Stimulated activated CD8-positive, alpha-beta memory T cell treated with anti-CD3 and anti-CD28 coated beads, Interleukin-12 subunit alpha, Interleukin-12 subunit beta, amount 100 ng/mL, for 1 hour (primary cell): ENCODE measurements around the gene COL20A1.

Experiments
- DNase-seq: peaks from one replicate; pipeline ENCODE4 v3.0.0-alpha.2; 2020; ENCODE audit warnings: low read depth

Gene COL20A1

GRCh38 chr20:63363013-63363957 is 70.3 kb downstream of the COL20A1 start:
- DNase-seq, result no peak

- no peak for DNase-seq
These were observed 71.1 kb downstream of the COL20A1 start for GRCh38 chr20:63363981-63364561.

GRCh38 chr20:63364801-63365585 is 72.0 kb downstream of the COL20A1 start:
- no peak for DNase-seq

- DNase-seq, result no peak
These were observed 72.8 kb downstream of the COL20A1 start for GRCh38 chr20:63365601-63366389.

- no peak for DNase-seq
These were observed 73.7 kb downstream of the COL20A1 start for GRCh38 chr20:63366390-63367365.

GRCh38 chr20:63367446-63368055 is 74.6 kb downstream of the COL20A1 start:
- no peak for DNase-seq

GRCh38 chr20:63368151-63368550 is 75.2 kb downstream of the COL20A1 start:
- DNase-seq, result no peak

GRCh38 chr20:63369024-63369530 is 76.1 kb downstream of the COL20A1 start:
- DNase-seq, result no peak

GRCh38 chr20:63369724-63370617 is 77.0 kb downstream of the COL20A1 start:
- DNase-seq, result no peak

GRCh38 chr20:63370618-63371187 is 77.7 kb downstream of the COL20A1 start:
- DNase-seq, result no peak

- DNase-seq, result no peak
These were observed 78.4 kb downstream of the COL20A1 start for GRCh38 chr20:63371291-63371865.

- DNase-seq, result no peak
These were observed 80.2 kb downstream of the COL20A1 start for GRCh38 chr20:63372971-63373885.

GRCh38 chr20:63373996-63374395 is 81.0 kb downstream of the COL20A1 start:
- no peak for DNase-seq

GRCh38 chr20:63374504-63374903 is 81.5 kb downstream of the COL20A1 start:
- no peak for DNase-seq

GRCh38 chr20:63375438-63375837 is 82.5 kb downstream of the COL20A1 start:
- no peak for DNase-seq

- DNase-seq, result no peak
These were observed 83.6 kb downstream of the COL20A1 start for GRCh38 chr20:63376283-63377250.
